OCI-LY3 (cell line): Measurements from ENCODE around the gene TGFB1.
"Not testable (repeated sequence)": the region's sequence is repeated elsewhere in the genome, so short reads cannot be mapped to it uniquely, and the experiment has no call there.

ENCODE experiments used
- H2AFZ ChIP-seq: fragments of 200-600, 300-600 bp; shearing (Covaris generic); 2 replicates; pipeline ENCODE4 v1.6.0; 2014; ENCODE audit warnings: antibody characterized with exemption, low read depth, low read length
- H3K27ac ChIP-seq: fragments of 200-600, 300-600 bp; sonication (generic); 2 replicates; pipeline ENCODE4 v1.5.1; 2014; ENCODE audit warnings: mild to moderate bottlenecking, low read length, moderate library complexity, mixed read lengths
- H3K27me3 ChIP-seq: fragments of 200-600, 300-600 bp; sonication (generic); 2 replicates; pipeline ENCODE4 v1.6.1; 2014; ENCODE audit warnings: low read depth, low read length, mixed read lengths
- H3K36me3 ChIP-seq: fragments of 200-600, 300-600 bp; sonication (generic); replicated peaks from 2 replicates; pipeline ENCODE3; 2014; ENCODE audit warnings: low read depth, low read length, mixed read lengths
- H3K4me1 ChIP-seq: fragments of 300-600, 200-600 bp; sonication (generic); 2 replicates; pipeline ENCODE4 v1.6.1; 2014; ENCODE audit warnings: low read length, mixed read lengths
- H3K4me2 ChIP-seq: fragments of 200-600, 300-600 bp; sonication (generic); 2 replicates; pipeline ENCODE4 v1.6.1; 2014; ENCODE audit warnings: low read length, mixed read lengths
- H3K4me3 ChIP-seq: fragments of 300-600, 200-600 bp; sonication (generic); 2 replicates; pipeline ENCODE4 v1.5.1; 2014; ENCODE audit warnings: antibody characterized with exemption, mild to moderate bottlenecking, low read length, moderate library complexity
- H3K79me2 ChIP-seq: fragments of 300-600, 200-600 bp; shearing (Covaris generic); 2 replicates; pipeline ENCODE4 v1.6.1; 2014; ENCODE audit warnings: mild to moderate bottlenecking, low read length, mixed read lengths
- H3K9ac ChIP-seq: fragments of 300-600, 200-600 bp; shearing (Covaris generic); 2 replicates; pipeline ENCODE4 v1.6.0; 2014; ENCODE audit warnings: mild to moderate bottlenecking, low read length, moderate library complexity
- H3K9me3 ChIP-seq: fragments of 200-600, 300-600 bp; shearing (Covaris generic); 2 replicates; pipeline ENCODE4 v1.6.1; 2014; ENCODE audit warnings: low read length, mixed read lengths; ENCODE audit not compliant: insufficient read depth
- H4K20me1 ChIP-seq: fragments of 200-600, 300-600 bp; sonication (generic); 2 replicates; pipeline ENCODE4 v1.6.1; 2016; ENCODE audit warnings: low read length, mixed read lengths; ENCODE audit not compliant: insufficient read depth
- CTCF ChIP-seq: fragments of 200-600, 300-600 bp; sonication (generic); IDR thresholded peaks from 2 replicates; pipeline ENCODE4 v1.5.1; 2014; ENCODE audit warnings: antibody characterized with exemption, low read length, low read depth
- EZH2phosphoT487 ChIP-seq: fragments of 200-600 bp; shearing (Covaris generic); IDR thresholded peaks from 2 replicates; pipeline ENCODE4 v1.6.1; 2018; ENCODE audit warnings: antibody characterized with exemption, mixed run types, low read depth

Gene TGFB1

GRCh38 chr19:41384351-41384750 is 30.6 kb upstream of the TGFB1 start:
- Histone ChIP-seq H3K9me3 (no peaks in the 10 kb centered on the region), H3K27me3 (no peaks in the 10 kb centered on the region), H3K4me1 (no peaks in the 10 kb centered on the region), H3K36me3 (peaks cover 27% of the 10 kb centered on the region), H3K79me2 (no peaks in the 10 kb centered on the region), H3K4me2 (no peak overlapping the region), H3K27ac (no peak overlapping the region), H4K20me1 (no peaks in the 10 kb centered on the region), H2AFZ (no peak overlapping the region), H3K9ac (no peak overlapping the region), H3K4me3 (no peak overlapping the region)
- no peak for TF ChIP-seq EZH2phosphoT487

- H2AFZ ChIP-seq, H3K27me3 ChIP-seq, H3K27ac ChIP-seq, H3K4me3 ChIP-seq, H3K9ac ChIP-seq, H3K4me2 ChIP-seq, H3K79me2 ChIP-seq, H3K4me1 ChIP-seq, H3K9me3 ChIP-seq, H4K20me1 ChIP-seq: not testable (repeated sequence)
- peaks cover 14% of the 10 kb centered on the region for H3K36me3 ChIP-seq
Measured at GRCh38 chr19:41381536-41381935, 27.8 kb upstream of the TGFB1 start.

GRCh38 chr19:41377977-41378709 is 24.4 kb upstream of the TGFB1 start:
- H3K27ac ChIP-seq: no peak overlapping the region
- H4K20me1 ChIP-seq: no peaks in the 10 kb centered on the region
- no peaks in the 10 kb centered on the region for H3K27me3 ChIP-seq
- TF ChIP-seq EZH2phosphoT487: no peak
- no peak for TF ChIP-seq CTCF
- no peaks in the 10 kb centered on the region for H3K9me3 ChIP-seq
- no peaks in the 10 kb centered on the region for H3K79me2 ChIP-seq
- H2AFZ ChIP-seq: no peak overlapping the region
- no peak overlapping the region for H3K4me2 ChIP-seq
- H3K4me3 ChIP-seq: no peak overlapping the region
- peaks cover 8% of the 10 kb centered on the region for H3K4me1 ChIP-seq
- H3K36me3 ChIP-seq: no peaks in the 10 kb centered on the region
- H3K9ac ChIP-seq: no peak overlapping the region

- H3K27ac ChIP-seq: no peak overlapping the region
- H3K9me3 ChIP-seq: no peaks in the 10 kb centered on the region
- peaks cover 8% of the 10 kb centered on the region for H3K4me1 ChIP-seq
- H3K27me3 ChIP-seq: no peaks in the 10 kb centered on the region
- H3K4me2 ChIP-seq: no peak overlapping the region
- TF ChIP-seq EZH2phosphoT487: no peak
- no peak overlapping the region for H3K4me3 ChIP-seq
- H4K20me1 ChIP-seq: no peaks in the 10 kb centered on the region
- no peaks in the 10 kb centered on the region; the same call in 1 of the 2 replicates for H3K79me2 ChIP-seq
- no peak overlapping the region for H2AFZ ChIP-seq
- no peaks in the 10 kb centered on the region for H3K36me3 ChIP-seq
- no peak overlapping the region for H3K9ac ChIP-seq
Measured at GRCh38 chr19:41376998-41377365, 23.3 kb upstream of the TGFB1 start.

GRCh38 chr19:41376241-41376997 is 22.7 kb upstream of the TGFB1 start, which contains the start of gene TMEM91:
TMEM91 (plus strand) TSS chr19:41376533; CDS start chr19:41378310, 1,777 bp downstream.
- no peak within 1 kb of the TSS for H2AFZ ChIP-seq
- no peak for TF ChIP-seq CTCF
- TF ChIP-seq EZH2phosphoT487: no peak
- no peak within 1 kb of the TSS for H3K9ac ChIP-seq
- no peak within 1 kb of the TSS for H3K4me2 ChIP-seq
- peaks cover 8% of the 10 kb centered on the region for H3K4me1 ChIP-seq
- H3K9me3 ChIP-seq: no peaks in the 10 kb centered on the region
- H3K36me3 ChIP-seq: no peaks in the 10 kb centered on the region
- no peaks in the 10 kb centered on the region; the same call in 1 of the 2 replicates for H3K79me2 ChIP-seq
- no peaks in the 10 kb centered on the region for H4K20me1 ChIP-seq
- H3K27me3 ChIP-seq: no peaks in the 10 kb centered on the region
- no peak within 1 kb of the TSS for H3K4me3 ChIP-seq
- H3K27ac ChIP-seq: no peak within 1 kb of the TSS
